ENCODE results near the gene OASL. TPM values are rescaled to one million over a fixed set of nuclear protein-coding genes. Genes with fewer than 3 reads are reported as not detected.

OASL gene
- total RNA-seq, 1 donor: under 0.01 TPM

DNA sequence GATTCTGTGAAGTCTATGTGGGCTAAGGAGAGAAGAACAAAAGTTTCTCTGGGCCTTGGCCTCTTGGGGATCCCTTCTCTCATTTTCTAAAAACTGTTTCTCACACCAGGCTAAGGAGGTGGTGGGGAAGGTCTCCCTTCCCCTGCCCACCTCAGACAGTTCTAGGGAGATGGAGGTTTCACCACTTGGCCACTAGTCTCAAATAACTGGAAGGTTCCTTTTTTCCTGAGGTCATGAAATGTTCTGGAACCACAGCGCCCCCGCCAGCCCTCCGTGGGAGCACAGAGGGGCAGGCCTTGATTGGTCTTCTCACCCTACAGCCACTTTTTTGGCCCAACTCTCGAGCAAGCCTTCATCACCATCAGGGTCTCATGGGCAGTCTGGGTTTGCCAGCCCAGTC, 35.4 kb downstream of the OASL start:
- DNase-seq (ENCODE audit: low read depth): no peak
- TF ChIP-seq, protein P1, sequence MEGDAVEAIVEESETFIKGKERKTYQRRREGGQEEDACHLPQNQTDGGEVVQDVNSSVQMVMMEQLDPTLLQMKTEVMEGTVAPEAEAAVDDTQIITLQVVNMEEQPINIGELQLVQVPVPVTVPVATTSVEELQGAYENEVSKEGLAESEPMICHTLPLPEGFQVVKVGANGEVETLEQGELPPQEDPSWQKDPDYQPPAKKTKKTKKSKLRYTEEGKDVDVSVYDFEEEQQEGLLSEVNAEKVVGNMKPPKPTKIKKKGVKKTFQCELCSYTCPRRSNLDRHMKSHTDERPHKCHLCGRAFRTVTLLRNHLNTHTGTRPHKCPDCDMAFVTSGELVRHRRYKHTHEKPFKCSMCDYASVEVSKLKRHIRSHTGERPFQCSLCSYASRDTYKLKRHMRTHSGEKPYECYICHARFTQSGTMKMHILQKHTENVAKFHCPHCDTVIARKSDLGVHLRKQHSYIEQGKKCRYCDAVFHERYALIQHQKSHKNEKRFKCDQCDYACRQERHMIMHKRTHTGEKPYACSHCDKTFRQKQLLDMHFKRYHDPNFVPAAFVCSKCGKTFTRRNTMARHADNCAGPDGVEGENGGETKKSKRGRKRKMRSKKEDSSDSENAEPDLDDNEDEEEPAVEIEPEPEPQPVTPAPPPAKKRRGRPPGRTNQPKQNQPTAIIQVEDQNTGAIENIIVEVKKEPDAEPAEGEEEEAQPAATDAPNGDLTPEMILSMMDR (IDR thresholded peaks at IDR 0.05; ENCODE audit: insufficient read depth, low read depth, low read length): no peak
- H3K4me3 ChIP-seq (ENCODE audit: low read depth, low read length): no peak overlapping the region

DNA sequence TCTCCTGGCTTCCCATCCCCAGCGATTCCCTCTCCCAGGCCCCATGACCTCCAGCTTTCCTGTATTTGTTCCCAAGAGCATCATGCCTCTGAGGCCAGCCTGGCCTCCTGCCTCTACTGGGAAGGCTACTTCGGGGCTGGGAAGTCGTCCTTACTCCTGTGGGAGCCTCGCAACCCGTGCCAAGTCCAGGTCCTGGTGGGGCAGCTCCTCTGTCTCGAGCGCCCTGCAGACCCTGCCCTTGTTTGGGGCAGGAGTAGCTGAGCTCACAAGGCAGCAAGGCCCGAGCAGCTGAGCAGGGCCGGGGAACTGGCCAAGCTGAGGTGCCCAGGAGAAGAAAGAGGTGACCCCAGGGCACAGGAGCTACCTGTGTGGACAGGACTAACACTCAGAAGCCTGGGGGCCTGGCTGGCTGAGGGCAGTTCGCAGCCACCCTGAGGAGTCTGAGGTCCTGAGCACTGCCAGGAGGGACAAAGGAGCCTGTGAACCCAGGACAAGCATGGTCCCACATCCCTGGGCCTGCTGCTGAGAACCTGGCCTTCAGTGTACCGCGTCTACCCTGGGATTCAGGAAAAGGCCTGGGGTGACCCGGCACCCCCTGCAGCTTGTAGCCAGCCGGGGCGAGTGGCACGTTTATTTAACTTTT, 37.1 kb downstream of the OASL start:
- no peak overlapping the region for H3K4me3 ChIP-seq (ENCODE audit: low read depth, low read length)
- TF ChIP-seq, protein P1 (IDR thresholded peaks at IDR 0.05; ENCODE audit: insufficient read depth, low read depth, low read length): no peak
- no peak for DNase-seq (ENCODE audit: low read depth)

GRCh38 chr12:121001060-121001459, 38.0 kb downstream of the OASL start:
- H3K4me3 ChIP-seq (ENCODE audit: low read depth, low read length): no peak overlapping the region
- TF ChIP-seq, protein P1 (IDR thresholded peaks at IDR 0.05; ENCODE audit: insufficient read depth, low read depth, low read length): no peak
- DNase-seq (ENCODE audit: low read depth): no peak

- no peak for DNase-seq (ENCODE audit: low read depth)
- no peak overlapping the region for H3K4me3 ChIP-seq (ENCODE audit: low read depth, low read length)
- TF ChIP-seq, protein P1 (IDR thresholded peaks at IDR 0.05; ENCODE audit: insufficient read depth, low read depth, low read length): no peak
Measured at GRCh38 chr12:121000530-121000929, 38.5 kb downstream of the OASL start.

DNA sequence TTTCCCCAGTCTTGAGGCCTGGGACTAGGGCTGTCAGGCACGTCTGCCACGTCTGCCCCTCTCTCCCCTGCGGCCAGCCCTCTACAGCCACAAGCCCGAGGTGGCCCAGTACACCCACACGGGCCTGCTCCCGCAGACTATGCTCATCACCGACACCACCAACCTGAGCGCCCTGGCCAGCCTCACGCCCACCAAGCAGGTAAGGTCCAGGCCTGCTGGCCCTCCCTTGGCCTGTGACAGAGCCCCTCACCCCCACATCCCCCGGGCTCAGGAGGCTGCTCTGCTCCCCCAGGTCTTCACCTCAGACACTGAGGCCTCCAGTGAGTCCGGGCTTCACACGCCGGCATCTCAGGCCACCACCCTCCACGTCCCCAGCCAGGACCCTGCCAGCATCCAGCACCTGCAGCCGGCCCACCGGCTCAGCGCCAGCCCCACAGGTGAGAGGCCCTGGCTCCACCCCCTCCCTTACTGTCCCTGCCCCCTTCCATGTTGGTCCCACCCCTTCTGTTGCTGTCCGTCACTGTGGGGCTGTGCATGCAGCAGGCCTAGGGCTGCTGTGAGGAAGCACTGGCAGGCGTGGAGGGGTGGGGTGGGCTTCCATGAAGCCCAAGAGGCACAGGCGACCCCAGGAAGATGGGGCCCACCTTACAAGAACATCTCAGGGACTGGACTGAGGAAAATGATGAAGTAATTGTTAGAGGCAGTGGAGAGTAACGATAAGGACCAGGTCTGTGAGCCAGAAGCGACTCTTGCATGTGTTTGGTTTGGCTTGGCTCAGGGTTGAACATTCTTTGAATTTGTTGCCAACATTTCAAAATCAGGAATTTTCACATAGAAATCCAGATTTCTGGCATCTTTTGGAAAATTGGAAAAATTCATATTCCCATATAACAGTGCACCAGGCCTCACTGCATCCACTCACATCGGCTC, 39.6 kb downstream of the OASL start:
- TF ChIP-seq, protein P1 (IDR thresholded peaks at IDR 0.05; ENCODE audit: insufficient read depth, low read depth, low read length): no peak
- DNase-seq (ENCODE audit: low read depth): no peak
- no peak overlapping the region for H3K4me3 ChIP-seq (ENCODE audit: low read depth, low read length)

GRCh38 chr12:120998435-120998834, 40.6 kb downstream of the OASL start:
- TF ChIP-seq, protein P1 (IDR thresholded peaks at IDR 0.05; ENCODE audit: insufficient read depth, low read depth, low read length): no peak
- DNase-seq (ENCODE audit: low read depth): no peak
- H3K4me3 ChIP-seq (ENCODE audit: low read depth, low read length): no peak overlapping the region

All from fibroblast of villous mesenchyme (primary cell).